HCEC 1CT (cell line): ENCODE results near the gene PEDS1.
A peak's percentile ranks its signal among the peaks of the same experiment; 100 is the strongest.

ENCODE experiments used
- DNase-seq: peaks from one replicate; pipeline ENCODE4 v3.0.0-alpha.2; 2017

Gene PEDS1

GRCh38 chr20:50133041-50133440 lies 20.5 kb downstream of the PEDS1 start:
- DNase-seq, result no peak

GRCh38 chr20:50130995-50131394 lies 22.5 kb downstream of the PEDS1 start:
- peak; percentile 33 for DNase-seq

GRCh38 chr20:50130356-50130723 lies 23.2 kb downstream of the PEDS1 start:
- DNase-seq, result peak; percentile 25

GRCh38 chr20:50129662-50130355 lies 23.7 kb downstream of the PEDS1 start:
- no peak for DNase-seq

- no peak for DNase-seq
Observed at GRCh38 chr20:50128520-50128905, 25.0 kb downstream of the PEDS1 start.

- no peak for DNase-seq
Observed at GRCh38 chr20:50127587-50128519, 25.7 kb downstream of the PEDS1 start.

GRCh38 chr20:50126662-50127061 lies 26.9 kb downstream of the PEDS1 start:
- no peak for DNase-seq

- DNase-seq, result no peak
Observed at GRCh38 chr20:50125279-50125678, 28.2 kb downstream of the PEDS1 start.

GRCh38 chr20:50124496-50124895 lies 29.0 kb downstream of the PEDS1 start:
- no peak for DNase-seq

- DNase-seq, result no peak
Observed at GRCh38 chr20:50123418-50123817, 30.1 kb downstream of the PEDS1 start.

GRCh38 chr20:50122763-50123162 lies 30.8 kb downstream of the PEDS1 start:
- DNase-seq, result no peak

GRCh38 chr20:50121858-50122271 lies 31.7 kb downstream of the PEDS1 start:
- peak; percentile 14 for DNase-seq

- DNase-seq, result peak; percentile 56
Observed at GRCh38 chr20:50120935-50121693, 32.4 kb downstream of the PEDS1 start.

GRCh38 chr20:50118203-50118602 lies 35.3 kb downstream of the PEDS1 start:
- no peak for DNase-seq

GRCh38 chr20:50116368-50116999 lies 37.0 kb downstream of the PEDS1 start:
- no peak for DNase-seq

- DNase-seq, result peak; percentile 98
Observed at GRCh38 chr20:50115591-50116367, 37.7 kb downstream of the PEDS1 start.

- no peak for DNase-seq
Observed at GRCh38 chr20:50115041-50115512, 38.4 kb downstream of the PEDS1 start.

GRCh38 chr20:50113420-50114224 lies 39.9 kb downstream of the PEDS1 start:
- DNase-seq, result peak; percentile 25

- peak; percentile 86 for DNase-seq
Observed at GRCh38 chr20:50112512-50113419, 40.8 kb downstream of the PEDS1 start, which contains the start of gene UBE2V1. UBE2V1 (minus strand) TSS chr20:50113150; CDS start chr20:50113128, 22 bp downstream.
